ENCODE measurements around the gene DMRT1. TPM values are rescaled to one million over a fixed set of nuclear protein-coding genes. Genes with fewer than 3 reads are reported as not detected.
"Not testable (repeated sequence)": the region's sequence is repeated elsewhere in the genome, so short reads cannot be mapped to it uniquely, and the experiment has no call there.

The DMRT1 gene
- total and polyA plus RNA-seq, 11 donors, result not detected

DNA sequence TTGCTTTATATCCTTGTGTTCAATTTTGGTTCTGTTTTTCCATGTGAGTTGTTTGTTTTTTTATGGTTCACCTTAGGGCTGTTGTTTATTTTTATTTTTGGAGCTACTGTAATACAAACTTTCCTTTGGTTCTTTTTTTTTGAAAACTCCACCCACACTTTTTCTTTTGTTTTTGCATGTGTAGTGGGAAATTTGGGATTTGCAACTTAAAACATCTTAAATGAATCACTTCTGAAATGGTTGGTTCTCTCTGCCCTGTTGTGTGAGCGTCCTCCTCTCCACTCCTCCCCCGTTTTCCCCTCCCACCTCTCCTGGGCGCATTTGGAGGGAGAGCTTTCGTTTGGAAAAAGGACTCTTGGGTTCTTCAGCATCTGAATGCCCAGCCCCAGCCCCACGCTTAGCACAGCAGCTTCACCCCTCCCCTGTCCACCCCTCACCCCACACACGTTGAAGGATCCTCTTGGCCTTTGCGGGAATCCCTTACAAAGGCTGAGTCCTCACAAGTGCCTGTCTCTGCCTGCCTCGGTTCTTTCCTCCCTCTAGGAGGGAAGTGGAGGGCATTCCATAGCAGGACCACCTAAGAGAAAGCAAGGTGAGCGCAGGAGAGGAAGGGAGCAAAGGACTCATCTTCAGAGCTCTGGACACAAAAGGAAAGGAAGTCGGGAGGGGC lies 67.2 kb downstream of the DMRT1 start:
- H3K4me3 ChIP-seq, result no peak overlapping the region
- no peak for ATAC-seq
- peaks cover 0 to 80% (median 21%) of the 10 kb centered on the region in 9 donors for H3K27me3 ChIP-seq

DNA sequence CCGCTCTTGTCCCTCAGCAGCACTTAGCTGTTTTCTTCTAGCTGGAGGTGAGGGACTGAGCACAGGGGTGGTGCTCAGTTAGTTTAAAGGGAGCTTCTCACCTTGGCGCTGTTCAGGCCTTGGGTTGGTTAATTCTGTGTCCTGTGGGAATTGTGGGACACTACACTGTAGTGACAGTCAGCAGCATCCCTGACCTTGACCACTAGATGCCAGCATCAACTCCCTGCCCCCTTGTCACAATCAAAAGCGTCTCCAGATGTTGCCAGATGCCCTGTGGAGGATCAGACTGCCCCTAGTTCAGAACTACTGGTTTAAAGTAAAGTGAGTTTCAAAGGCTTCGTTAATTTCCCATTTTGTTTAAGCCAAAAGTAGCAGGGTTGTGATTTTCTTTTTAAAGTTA lies 69.5 kb downstream of the DMRT1 start:
- 45 to 68% (median 60%) methylated on average over 4 of the region's 4 CpGs for WGBS, 4 donors
- Histone ChIP-seq H3K27ac (no peak overlapping the region), H3K36me3 (no peaks in the 10 kb centered on the region), H3K4me3 (no peak overlapping the region), H3K27me3 (peaks cover 0 to 62% (median 18%) of the 10 kb centered on the region in 9 donors), H3K9me3 (no peaks in the 10 kb centered on the region), H3K4me1 (no peaks in the 10 kb centered on the region)
- intact Hi-C loops (cut with DNase I), result loop anchor here in 1 of 10 donors (10.0 kb wide), 1 partner anchor 56 kb away; no protein-coding TSS in a partner anchor
- ATAC-seq (no peak), DNase-seq (no peak)
- no peak for TF ChIP-seq POLR2A (IDR thresholded peaks at IDR 0.05)
- no peak for TF ChIP-seq CTCF (IDR thresholded peaks at IDR 0.05)

More for the DNA sequence above, 67.2 kb downstream of the DMRT1 start:
- Histone ChIP-seq H3K9me3 (no peaks in the 10 kb centered on the region), H3K27ac (no peak overlapping the region), H3K4me1 (no peaks in the 10 kb centered on the region), H3K36me3 (no peaks in the 10 kb centered on the region)
- intact Hi-C loops (cut with DNase I), result no loop called here
- WGBS, 4 donors, result 9% methylated on average over 10 of the region's 10 CpGs
- TF ChIP-seq CTCF (IDR thresholded peaks at IDR 0.05), result no peak
- TF ChIP-seq POLR2A (IDR thresholded peaks at IDR 0.05), result no peak
- DNase-seq, result no peak

- TF ChIP-seq CTCF (IDR thresholded peaks at IDR 0.05), result no peak
- TF ChIP-seq POLR2A (IDR thresholded peaks at IDR 0.05), result no peak
- H3K4me3 ChIP-seq, result no peak overlapping the region
- peaks cover 0 to 48% (median 9%) of the 10 kb centered on the region in 9 donors for H3K27me3 ChIP-seq
- ATAC-seq (no peak), DNase-seq (no peak)
- H3K9me3 ChIP-seq, result no peaks in the 10 kb centered on the region
- 88 to 100% (median 95%) methylated on average over 1 of the region's 1 CpG for WGBS, 4 donors
- intact Hi-C loops (cut with DNase I), result loop anchor here in 1 of 10 donors (10.0 kb wide), 1 partner anchor 58 kb away; no protein-coding TSS in a partner anchor
- H3K36me3 ChIP-seq, result no peaks in the 10 kb centered on the region
- H3K27ac ChIP-seq, result no peak overlapping the region
- H3K4me1 ChIP-seq, result no peaks in the 10 kb centered on the region
These were observed 71.3 kb downstream of the DMRT1 start for GRCh38 chr9:912776-913175.

DNA sequence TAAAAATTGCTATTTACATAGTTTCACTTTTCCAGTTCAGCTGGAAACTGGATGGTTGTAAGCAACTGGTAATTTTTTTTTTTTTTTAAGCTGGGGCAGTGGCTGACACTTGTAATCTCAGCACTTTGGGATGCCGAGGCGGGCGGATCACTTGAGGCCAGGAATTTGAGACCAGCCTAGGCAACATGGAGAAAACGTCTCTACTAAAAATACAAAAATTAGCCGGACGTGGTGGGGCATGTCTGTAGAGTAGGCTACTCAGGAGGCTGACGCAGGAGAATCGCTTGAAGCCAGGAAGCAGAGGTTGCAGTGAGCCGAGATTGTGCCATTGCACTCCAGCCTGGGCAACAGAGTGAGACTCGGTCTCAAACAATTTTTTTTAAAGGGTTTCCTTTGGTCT lies 72.0 kb downstream of the DMRT1 start:
- not testable (repeated sequence) for H3K36me3 ChIP-seq, H3K9me3 ChIP-seq, H3K4me1 ChIP-seq, H3K27ac ChIP-seq, H3K4me3 ChIP-seq, DNase-seq, ATAC-seq
- WGBS, 4 donors, result 73 to 77% (median 75%) methylated on average over 10 of the region's 10 CpGs
- H3K27me3 ChIP-seq, result peaks cover 0 to 44% (median 13%) of the 10 kb centered on the region in 9 donors
- intact Hi-C loops (cut with DNase I), result loop anchor here in 1 of 10 donors (10.0 kb wide), 1 partner anchor 59 kb away; no protein-coding TSS in a partner anchor

Data from heart left ventricle (tissue), 16 donors.